Jurkat, Clone E6-1 (cell line): ENCODE results near the gene FUZ.

Source experiments
- DNase-seq: peaks from one replicate; pipeline ENCODE4 v3.0.0-alpha.2; 2011; ENCODE audit warnings: low read depth, low spot score
- H3K4me3 ChIP-seq: 2 replicates; pipeline ENCODE4 v1.5.1; 2011; ENCODE audit warnings: mild to moderate bottlenecking, low read length, control low read depth, moderate library complexity

Gene FUZ

GRCh38 chr19:49852631-49853126 lies 39.6 kb upstream of the FUZ start:
- peak overlapping the region; percentile 79 for H3K4me3 ChIP-seq
- no peak for DNase-seq

GRCh38 chr19:49851456-49852259 lies 38.6 kb upstream of the FUZ start:
- DNase-seq, result no peak
- peak overlapping the region; percentile 79 for H3K4me3 ChIP-seq

GRCh38 chr19:49850487-49851342 lies 37.6 kb upstream of the FUZ start, which contains the start of gene PTOV1:
PTOV1 (plus strand) TSS chr19:49851159.
- peak within 1 kb of the TSS; percentile 79 for H3K4me3 ChIP-seq
- DNase-seq, result peak; percentile 87

- H3K4me3 ChIP-seq, result peak overlapping the region; percentile 79
- DNase-seq, result no peak
Observed at GRCh38 chr19:49850221-49850486, 37.1 kb upstream of the FUZ start.

GRCh38 chr19:49849433-49850220 lies 36.5 kb upstream of the FUZ start:
- DNase-seq, result no peak
- H3K4me3 ChIP-seq, result peak overlapping the region; percentile 79

- H3K4me3 ChIP-seq, result no peak overlapping the region
- DNase-seq, result no peak
Observed at GRCh38 chr19:49848938-49849337, 35.8 kb upstream of the FUZ start.

- no peak for DNase-seq
- no peak overlapping the region for H3K4me3 ChIP-seq
Observed at GRCh38 chr19:49847731-49848696, 34.9 kb upstream of the FUZ start.

- no peak for DNase-seq
- no peak overlapping the region for H3K4me3 ChIP-seq
Observed at GRCh38 chr19:49846408-49846807, 33.3 kb upstream of the FUZ start.

GRCh38 chr19:49845414-49845813 lies 32.3 kb upstream of the FUZ start:
- no peak for DNase-seq
- H3K4me3 ChIP-seq, result no peak overlapping the region

- H3K4me3 ChIP-seq, result no peak overlapping the region
- no peak for DNase-seq
Observed at GRCh38 chr19:49844138-49845095, 31.3 kb upstream of the FUZ start.

- DNase-seq, result no peak
Observed at GRCh38 chr19:49843265-49843664, 30.2 kb upstream of the FUZ start.

GRCh38 chr19:49840736-49841249 lies 27.7 kb upstream of the FUZ start:
- no peak for DNase-seq
- H3K4me3 ChIP-seq, result no peak overlapping the region

More at GRCh38 chr19:49843265-49843664, 30.2 kb upstream of the FUZ start:
- H3K4me3 ChIP-seq, result no peak overlapping the region

- no peak for DNase-seq
- H3K4me3 ChIP-seq, result no peak overlapping the region
Observed at GRCh38 chr19:49840321-49840720, 27.2 kb upstream of the FUZ start.

- DNase-seq, result no peak
Observed at GRCh38 chr19:49839713-49840112, 26.6 kb upstream of the FUZ start.

GRCh38 chr19:49838885-49839588 lies 25.9 kb upstream of the FUZ start:
- no peak overlapping the region for H3K4me3 ChIP-seq
- DNase-seq, result no peak

More at GRCh38 chr19:49839713-49840112, 26.6 kb upstream of the FUZ start:
- no peak overlapping the region for H3K4me3 ChIP-seq

- H3K4me3 ChIP-seq, result no peak overlapping the region
- DNase-seq, result no peak
Observed at GRCh38 chr19:49837425-49837824, 24.3 kb upstream of the FUZ start.

- DNase-seq, result no peak
- no peak overlapping the region for H3K4me3 ChIP-seq
Observed at GRCh38 chr19:49837009-49837310, 23.9 kb upstream of the FUZ start.
